Endodermal cell (in vitro differentiated cells): ENCODE results near the gene P4HA3. TPM values are rescaled to one million over a fixed set of nuclear protein-coding genes. Genes with fewer than 3 reads are reported as not detected.

ENCODE experiments used
- DNase-seq: peaks from one replicate; pipeline ENCODE4 v3.0.0-alpha.2; 2017
- H3K27ac ChIP-seq: 2 replicates; pipeline ENCODE4 v1.5.1; 2013; ENCODE audit warnings: mild to moderate bottlenecking, low read depth, low read length, moderate library complexity
- H3K27me3 ChIP-seq: 2 replicates; pipeline ENCODE4 v1.6.1; 2013; ENCODE audit warnings: mild to moderate bottlenecking, low read length, moderate library complexity; ENCODE audit not compliant: insufficient read depth, control insufficient read depth, poor library complexity, severe bottlenecking
- H3K36me3 ChIP-seq: 2 replicates; pipeline ENCODE4 v1.7.0; 2013; ENCODE audit warnings: mild to moderate bottlenecking, low read length, moderate library complexity; ENCODE audit not compliant: control insufficient read depth, insufficient read depth
- H3K4me1 ChIP-seq: one replicate; pipeline ENCODE4 v1.7.0; 2013; ENCODE audit warnings: low read length; ENCODE audit not compliant: control insufficient read depth, insufficient read depth
- H3K4me3 ChIP-seq: 2 replicates; pipeline ENCODE4 v1.5.1; 2013; ENCODE audit warnings: mild to moderate bottlenecking, low read length, moderate library complexity
- H3K9ac ChIP-seq: 2 replicates; pipeline ENCODE4 v1.6.1; 2013; ENCODE audit warnings: mild to moderate bottlenecking, low read length, moderate library complexity; ENCODE audit not compliant: poor library complexity, severe bottlenecking; ENCODE audit errors: extremely low read depth
- H3K9me3 ChIP-seq: 2 replicates; pipeline ENCODE4 v1.6.1; 2013; ENCODE audit warnings: mild to moderate bottlenecking, low read length, moderate library complexity; ENCODE audit not compliant: control insufficient read depth
- H3K27ac Mint-ChIP-seq: 2 replicates; pipeline ENCODE4 v1.8.0; 2020; ENCODE audit warnings: mixed read lengths
- H3K27me3 Mint-ChIP-seq: 2 replicates; pipeline ENCODE4 v1.8.0; 2021; ENCODE audit warnings: mild to moderate bottlenecking, mixed read lengths; ENCODE audit not compliant: insufficient read depth
- H3K36me3 Mint-ChIP-seq: 2 replicates; pipeline ENCODE4 v1.8.0; 2020; ENCODE audit warnings: low read depth, mixed read lengths
- H3K4me1 Mint-ChIP-seq: 2 replicates; pipeline ENCODE4 v1.8.0; 2020; ENCODE audit warnings: mixed read lengths
- H3K4me3 Mint-ChIP-seq: 2 replicates; pipeline ENCODE4 v1.8.0; 2020; ENCODE audit warnings: mild to moderate bottlenecking, moderate library complexity, mixed read lengths
- H3K9me3 Mint-ChIP-seq: 2 replicates; pipeline ENCODE4 v1.8.0; 2020; ENCODE audit warnings: mild to moderate bottlenecking, mixed read lengths
- WGBS, 2 experiments: methylation state at CpG; one replicate each; pipeline versions ENCODE4 v1.1.5 to v1.1.7; 2013; ENCODE audit warnings: missing lambda C conversion rate in 2 of 2, mixed read lengths in 1 of 2; ENCODE audit not compliant: insufficient coverage in 1 of 2, insufficient read length in 1 of 2; 5-methylcytosine and 5-hydroxymethylcytosine counted together
- long read RNA-seq, 4 experiments: library from polyadenylated mRNA in 2 of 4; library from RNA in 1 of 4; library from capped mRNA in 1 of 4; stranded (forward) in 3 of 4; unstranded in 1 of 4; transcript quantifications; one replicate each; pipeline ENCODE4 v2.0.0, GENCODE V29; 2020 to 2021; ENCODE audit warnings: inconsistent platforms in 1 of 4
- polyA plus RNA-seq, 2 experiments: library from polyadenylated mRNA; stranded (reverse); fragments of 50-300 nt; gene quantifications; one replicate each; pipeline ENCODE4 v1.2.3, GENCODE V29; 2013
- total RNA-seq, 2 donors: library from RNA; stranded (reverse); fragmentation: NEBNext Ultra II Directional in 1 of 2; extraction: Animal tissue kit (Norgen Biotek cat#: 25700) in 1 of 2; gene quantifications; 2 replicates in 1 of 2; 3 replicates in 1 of 2; pipeline ENCODE4 v1.2.1, GENCODE V29; 2021
- TF ChIP-seq, protein P1 (sequence below): fragments of 200-600 bp; sonication (generic); conservative IDR thresholded peaks from 2 replicates; pipeline ENCODE4 v1.5.0; 2021; ENCODE audit warnings: antibody characterized with exemption, mild to moderate bottlenecking

P4HA3 gene
- total RNA-seq = not detected
- 0.11 TPM for polyA plus RNA-seq (2013, experiment 1 of 2)
- polyA plus RNA-seq (2013, experiment 2 of 2) = 0.21 TPM
- long read RNA-seq, experiment 1 = 0 reads
- long read RNA-seq, experiment 2 = 0 reads
- long read RNA-seq, experiment 3, partial matches to known transcripts = 0 of 2 reads
- long read RNA-seq, experiment 3, other reads (novel, unspliced or antisense) = 1 of 2 reads
- long read RNA-seq, experiment 4 = 0 reads

DNA sequence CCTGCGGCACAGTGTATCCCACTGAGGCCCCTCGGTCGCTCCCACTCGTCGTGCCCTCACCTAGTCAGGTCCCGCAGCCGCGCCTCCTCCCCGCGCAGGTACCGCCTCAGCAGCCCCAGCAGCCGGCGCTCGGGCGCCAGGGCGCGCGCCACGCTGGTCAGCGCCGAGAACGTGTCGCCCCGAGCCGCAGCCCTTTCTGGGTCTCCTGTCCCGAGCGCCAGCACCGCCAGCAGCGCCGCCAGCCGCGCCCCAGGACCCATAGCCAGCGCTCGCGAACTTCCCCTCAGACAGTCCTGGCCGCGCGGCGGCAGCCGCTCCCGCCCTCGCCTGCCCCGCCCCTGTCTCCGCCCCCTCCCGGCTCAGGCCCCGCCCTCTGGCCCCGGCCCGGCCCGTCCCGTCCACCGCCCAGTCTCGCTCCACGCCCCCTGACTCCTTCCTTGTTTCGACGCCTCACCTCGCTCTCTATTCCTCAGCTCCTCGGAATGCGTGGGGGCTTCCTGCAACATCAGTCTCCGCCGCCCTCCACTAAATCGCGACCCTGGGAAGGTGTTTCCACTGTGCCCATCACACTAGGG is at the start of gene P4HA3:
TSS of gene P4HA3 (minus strand) at position 289 of the 575 bp plus-strand sequence. CDS start at position 260, 29 bp downstream.
- Histone ChIP-seq H3K27ac (no peak within 1 kb of the TSS), H3K27me3 (peaks cover 48% of the 10 kb centered on the region), H3K4me1 (no peaks in the 10 kb centered on the region), H3K4me3 (peak within 1 kb of the TSS; percentile 57), H3K36me3 (no peaks in the 10 kb centered on the region), H3K9ac (no peak within 1 kb of the TSS), H3K9me3 (peaks cover 9% of the 10 kb centered on the region)
- Mint-ChIP-seq H3K4me1 (peaks cover 4% of the 10 kb centered on the region), H3K36me3 (no peaks in the 10 kb centered on the region), H3K27ac (no peak within 1 kb of the TSS), H3K27me3 (peaks cover 70% of the 10 kb centered on the region), H3K9me3 (peaks cover 3% of the 10 kb centered on the region), H3K4me3 (peak within 1 kb of the TSS; percentile 48)
- 0 to 7% methylated on average over 5 to 62 of the region's 62 CpGs for WGBS, 2 experiments
- DNase-seq = peak; percentile 94
- TF ChIP-seq, protein P1, sequence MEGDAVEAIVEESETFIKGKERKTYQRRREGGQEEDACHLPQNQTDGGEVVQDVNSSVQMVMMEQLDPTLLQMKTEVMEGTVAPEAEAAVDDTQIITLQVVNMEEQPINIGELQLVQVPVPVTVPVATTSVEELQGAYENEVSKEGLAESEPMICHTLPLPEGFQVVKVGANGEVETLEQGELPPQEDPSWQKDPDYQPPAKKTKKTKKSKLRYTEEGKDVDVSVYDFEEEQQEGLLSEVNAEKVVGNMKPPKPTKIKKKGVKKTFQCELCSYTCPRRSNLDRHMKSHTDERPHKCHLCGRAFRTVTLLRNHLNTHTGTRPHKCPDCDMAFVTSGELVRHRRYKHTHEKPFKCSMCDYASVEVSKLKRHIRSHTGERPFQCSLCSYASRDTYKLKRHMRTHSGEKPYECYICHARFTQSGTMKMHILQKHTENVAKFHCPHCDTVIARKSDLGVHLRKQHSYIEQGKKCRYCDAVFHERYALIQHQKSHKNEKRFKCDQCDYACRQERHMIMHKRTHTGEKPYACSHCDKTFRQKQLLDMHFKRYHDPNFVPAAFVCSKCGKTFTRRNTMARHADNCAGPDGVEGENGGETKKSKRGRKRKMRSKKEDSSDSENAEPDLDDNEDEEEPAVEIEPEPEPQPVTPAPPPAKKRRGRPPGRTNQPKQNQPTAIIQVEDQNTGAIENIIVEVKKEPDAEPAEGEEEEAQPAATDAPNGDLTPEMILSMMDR = peak; percentile 51

DNA sequence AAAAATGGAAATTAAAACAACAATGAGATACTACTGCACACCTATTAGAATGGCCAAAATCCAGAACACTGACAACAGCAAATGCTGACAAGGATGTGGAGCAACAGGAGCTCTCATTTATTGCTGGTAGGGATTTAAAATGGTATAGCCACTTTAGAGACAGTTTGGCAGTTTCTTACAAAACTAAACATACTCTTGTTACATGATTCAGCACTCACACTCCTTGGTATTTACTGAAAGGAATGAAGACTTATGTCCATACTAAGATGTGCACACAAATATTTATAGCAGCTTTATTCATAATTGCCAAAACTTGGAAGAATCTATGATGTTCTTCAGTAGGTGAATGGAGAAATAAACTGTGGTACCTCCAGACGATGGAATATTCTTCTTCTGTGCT is 46.0 kb upstream of the P4HA3 start:
- Histone ChIP-seq H3K27ac (no peak overlapping the region), H3K4me3 (no peak overlapping the region), H3K9me3 (peaks cover 21% of the 10 kb centered on the region), H3K4me1 (no peaks in the 10 kb centered on the region), H3K36me3 (peaks cover 23% of the 10 kb centered on the region), H3K27me3 (no peaks in the 10 kb centered on the region), H3K9ac (no peak overlapping the region)
- DNase-seq = no peak
- H3K9me3 Mint-ChIP-seq = peaks cover 28% of the 10 kb centered on the region
- peaks cover 73% of the 10 kb centered on the region for H3K36me3 Mint-ChIP-seq
- TF ChIP-seq, protein P1 = no peak
- H3K4me3 Mint-ChIP-seq = no peak overlapping the region
- WGBS, 2 experiments = 89 to 100% methylated on average over 1 of the region's 1 CpG
- no peak overlapping the region for H3K27ac Mint-ChIP-seq
- no peaks in the 10 kb centered on the region for H3K27me3 Mint-ChIP-seq
- H3K4me1 Mint-ChIP-seq = no peaks in the 10 kb centered on the region

DNA sequence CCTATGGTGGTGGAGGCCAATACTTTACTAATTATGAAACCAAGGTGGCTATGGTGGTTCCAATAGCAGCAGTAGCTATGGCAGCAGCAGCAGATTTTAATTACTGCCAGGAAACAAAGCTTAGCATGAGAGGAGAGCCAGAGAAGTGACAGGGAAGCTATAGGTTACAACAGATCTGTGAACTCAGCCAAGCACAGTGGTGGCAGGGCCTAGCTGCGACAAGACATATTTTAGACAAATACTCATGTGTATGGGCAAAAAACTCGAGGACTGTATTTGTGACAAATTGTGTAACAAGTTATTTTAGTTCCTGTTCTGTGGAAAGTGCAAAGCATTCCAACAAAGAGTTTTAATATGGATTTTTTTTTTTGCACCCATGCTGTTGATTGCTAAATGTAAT is 44.2 kb upstream of the P4HA3 start:
- no peak overlapping the region for H3K4me3 Mint-ChIP-seq
- H3K27me3 Mint-ChIP-seq = no peaks in the 10 kb centered on the region
- Histone ChIP-seq H3K36me3 (peaks cover 30% of the 10 kb centered on the region), H3K4me3 (no peak overlapping the region), H3K9ac (no peak overlapping the region), H3K27ac (no peak overlapping the region), H3K4me1 (no peaks in the 10 kb centered on the region), H3K9me3 (peaks cover 26% of the 10 kb centered on the region), H3K27me3 (no peaks in the 10 kb centered on the region)
- DNase-seq = no peak
- peaks cover 15% of the 10 kb centered on the region for H3K9me3 Mint-ChIP-seq
- no peaks in the 10 kb centered on the region for H3K4me1 Mint-ChIP-seq
- no peak overlapping the region for H3K27ac Mint-ChIP-seq
- peaks cover 65% of the 10 kb centered on the region for H3K36me3 Mint-ChIP-seq
- WGBS, 2 experiments = 86 to 89% methylated on average over 2 of the region's 2 CpGs
- TF ChIP-seq, protein P1 = no peak
